ENCODE measurements around the gene C1GALT1C1L.
A peak's percentile ranks its signal among the peaks of the same experiment; 100 is the strongest.
"Not testable (repeated sequence)": the region's sequence is repeated elsewhere in the genome, so short reads cannot be mapped to it uniquely, and the experiment has no call there.

The C1GALT1C1L gene

DNA sequence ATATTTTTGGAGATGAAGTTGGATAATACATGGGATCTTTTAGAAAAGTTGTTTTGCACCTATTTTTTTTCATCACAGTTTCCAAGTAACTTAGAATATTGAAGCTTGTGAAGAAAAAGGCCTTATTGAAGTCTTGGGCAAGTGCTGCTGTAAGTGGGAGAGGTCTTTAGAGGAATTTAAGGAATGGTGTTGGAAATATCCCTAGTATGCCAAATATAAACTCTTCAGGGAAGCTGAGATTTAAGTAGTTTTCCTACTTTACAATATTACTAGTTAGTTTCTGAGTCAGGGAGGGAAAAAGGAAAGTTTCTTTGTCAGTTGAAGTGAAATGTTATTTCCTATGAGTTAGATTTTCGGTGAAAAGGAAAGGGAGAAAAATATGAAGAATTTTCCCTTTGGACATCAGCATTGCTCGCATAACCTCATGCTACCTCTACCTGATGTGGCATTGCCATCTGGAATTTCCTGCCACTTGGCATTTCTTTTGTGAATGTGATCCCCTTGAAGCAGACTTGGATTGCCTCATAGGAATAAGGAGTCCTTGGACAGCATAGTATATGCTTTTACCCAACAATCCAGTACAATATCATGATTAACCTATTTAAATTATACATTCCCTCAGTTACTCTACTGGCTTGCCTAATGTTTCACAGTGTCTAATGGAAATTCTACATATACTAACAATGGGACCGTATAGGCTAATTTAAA is 27.1 kb downstream of the C1GALT1C1L start:
- no peak for DNase-seq

- no peak for DNase-seq
Measured at GRCh38 chr2:43643680-43644079, 32.5 kb downstream of the C1GALT1C1L start.

DNA sequence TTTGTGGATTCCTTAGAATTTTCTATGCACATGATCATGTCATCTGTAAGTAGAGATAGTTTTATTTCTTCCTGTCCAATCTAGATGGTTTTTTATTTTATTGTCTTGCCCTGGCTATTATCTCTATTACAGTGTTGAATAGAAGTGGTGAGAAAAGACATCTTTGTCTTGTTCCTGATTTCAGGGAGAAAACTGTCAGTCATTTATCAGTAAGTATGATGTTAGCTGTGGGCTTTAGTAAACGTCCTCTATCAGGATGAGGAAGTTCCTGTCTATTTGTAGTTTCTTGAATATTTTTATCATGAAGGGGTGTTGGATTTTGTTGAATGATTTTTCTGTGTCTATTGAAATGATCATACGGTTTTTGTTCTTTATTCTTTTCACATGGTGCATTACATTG is 33.9 kb downstream of the C1GALT1C1L start:
- DNase-seq: peak in 1 of 2 experiments; percentile 21

GRCh38 chr2:43637030-43637803 is 39.0 kb downstream of the C1GALT1C1L start, which contains the start of gene PLEKHH2:
Gene PLEKHH2 (plus strand): TSS chr2:43637260. CDS start chr2:43644674, 7,414 bp downstream.
- peak; percentile 59 to 64 for DNase-seq

DNA sequence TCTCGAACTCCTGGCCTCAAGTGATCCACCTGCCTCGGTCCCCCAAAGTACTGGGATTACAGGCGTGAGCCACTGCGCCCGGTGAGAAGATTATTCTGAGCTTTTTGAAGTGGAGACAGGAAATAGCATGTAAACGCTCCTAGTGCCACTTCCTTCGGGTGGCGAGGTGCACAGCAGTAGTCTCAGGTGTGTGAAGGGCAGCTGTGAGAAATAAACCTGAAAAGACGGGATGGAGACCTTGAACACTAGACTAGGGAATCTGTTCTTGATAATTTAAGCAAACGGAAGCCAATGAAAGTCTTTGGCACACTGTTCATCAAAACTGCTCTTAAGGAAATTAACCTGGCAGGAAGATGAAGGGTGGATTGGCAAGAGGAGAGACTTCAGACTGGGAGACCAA is 39.6 kb downstream of the C1GALT1C1L start:
- DNase-seq: no peak

- DNase-seq: not testable (repeated sequence)
Measured at GRCh38 chr2:43636153-43636552, 40.1 kb downstream of the C1GALT1C1L start.

DNA sequence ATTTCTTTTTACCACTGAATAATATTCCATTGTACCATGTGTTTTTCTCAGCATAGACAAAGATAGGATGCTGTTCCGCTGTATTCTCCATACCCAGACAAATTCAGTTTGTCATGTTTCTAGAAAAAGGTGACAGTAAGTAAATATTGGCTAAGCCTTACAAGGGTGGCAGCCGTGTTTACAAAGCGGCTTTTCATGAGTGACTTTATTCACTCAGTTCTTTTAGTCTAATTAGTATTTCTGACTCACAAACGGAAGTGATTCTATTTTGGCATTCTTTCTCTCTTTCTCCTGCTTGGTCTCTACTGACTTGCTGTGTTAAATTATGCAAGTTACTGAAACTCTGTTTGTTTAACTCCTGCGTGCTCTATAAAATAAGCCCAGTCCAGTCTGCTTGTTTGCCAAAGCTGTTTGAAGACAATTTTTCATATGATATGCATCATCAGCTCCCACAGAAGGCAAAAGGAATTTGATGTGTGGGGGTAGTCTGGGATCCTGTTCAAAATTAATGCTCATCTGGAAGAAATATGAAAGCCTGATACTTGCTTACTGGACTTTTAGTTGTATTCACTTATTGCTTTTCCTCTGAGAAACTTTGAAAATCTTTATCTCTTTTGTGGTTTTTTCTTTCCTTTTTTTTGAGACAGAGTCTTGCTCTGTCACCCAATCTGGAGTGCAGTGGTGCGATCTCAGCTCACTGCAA is 41.5 kb downstream of the C1GALT1C1L start:
- no peak for DNase-seq

GRCh38 chr2:43631618-43632317 is 44.5 kb downstream of the C1GALT1C1L start:
- DNase-seq: no peak

All from Kasumi-1 (cell line).